Measurements from ENCODE around the gene CFAP251.
"Not testable (repeated sequence)": the region's sequence is repeated elsewhere in the genome, so short reads cannot be mapped to it uniquely, and the experiment has no call there.

The CFAP251 gene

DNA sequence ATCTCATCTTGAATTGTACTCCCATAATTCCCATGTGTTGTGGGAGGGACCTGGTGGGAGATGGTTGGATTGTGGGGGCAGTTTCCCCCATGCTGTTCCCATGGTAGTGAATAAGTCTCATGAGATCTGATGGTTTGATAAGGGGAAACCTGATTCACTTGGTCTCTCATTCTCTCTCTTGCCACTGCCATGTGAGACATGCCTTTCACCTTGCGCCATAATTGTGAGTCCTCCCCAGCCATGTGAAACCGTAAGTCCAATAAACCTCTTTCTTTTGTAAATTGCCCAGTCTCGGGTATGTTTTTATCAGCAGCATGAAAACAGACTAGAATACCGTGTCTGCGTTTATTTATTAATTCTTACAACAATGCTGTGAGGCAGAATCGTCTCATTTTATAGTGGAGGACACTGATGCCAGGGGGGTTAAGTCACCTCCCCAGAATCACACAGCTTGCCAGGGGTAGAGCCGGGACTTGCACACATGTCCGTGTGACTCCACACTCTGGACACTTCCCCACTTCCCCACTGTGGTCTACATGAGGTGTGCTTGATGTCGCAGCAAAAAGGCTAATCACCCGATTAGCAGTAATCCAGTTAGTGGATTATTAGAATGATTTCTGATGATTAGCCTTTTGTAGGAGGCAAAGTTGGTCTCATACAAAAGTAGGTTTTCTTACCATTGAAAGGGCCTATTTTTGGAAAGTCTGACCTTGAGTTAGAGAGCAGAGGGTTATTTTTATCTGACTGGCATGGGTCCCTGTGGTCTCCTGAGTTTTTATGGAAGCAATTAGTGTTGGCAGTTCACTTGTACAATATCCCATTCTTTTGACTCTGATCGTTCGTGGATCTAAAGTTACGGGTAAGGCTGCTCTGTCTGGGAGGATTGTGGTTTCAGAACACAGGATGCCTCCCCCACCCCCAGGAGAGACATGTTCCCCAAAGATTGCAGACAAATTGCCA, 55.9 kb downstream of the CFAP251 start:
- H3K4me3 ChIP-seq (ENCODE audit: low read length): no peak overlapping the region
- no peak for DNase-seq (ENCODE audit: low read depth, low spot score)
- H3K27ac ChIP-seq (ENCODE audit: low read length): no peak overlapping the region
- no peaks in the 10 kb centered on the region for H3K36me3 ChIP-seq (ENCODE audit: control insufficient read depth, insufficient read depth, low read length)
- no peaks in the 10 kb centered on the region for H3K4me1 ChIP-seq (ENCODE audit: control insufficient read depth, insufficient read depth, low read length)
- whole genome bisulfite sequencing (ENCODE audit: insufficient coverage, insufficient read length): no CpG with 5 or more reads among the region's 13 CpGs
- no peaks in the 10 kb centered on the region for H3K9me3 ChIP-seq (ENCODE audit: control insufficient read depth, insufficient read depth, low read length)
- no peaks in the 10 kb centered on the region for H3K27me3 ChIP-seq (ENCODE audit: control insufficient read depth, insufficient read depth, low read length)

GRCh38 chr12:121975021-121975420, 56.6 kb downstream of the CFAP251 start:
- no CpG with 5 or more reads among the region's 6 CpGs for WGBS (ENCODE audit: insufficient coverage, insufficient read length)
- no peaks in the 10 kb centered on the region for H3K9me3 ChIP-seq (ENCODE audit: control insufficient read depth, insufficient read depth, low read length)
- H3K4me1 ChIP-seq (ENCODE audit: control insufficient read depth, insufficient read depth, low read length): no peaks in the 10 kb centered on the region
- H3K36me3 ChIP-seq (ENCODE audit: control insufficient read depth, insufficient read depth, low read length): no peaks in the 10 kb centered on the region
- no peak overlapping the region for H3K27ac ChIP-seq (ENCODE audit: low read length)
- DNase-seq (ENCODE audit: low read depth, low spot score): no peak
- H3K4me3 ChIP-seq (ENCODE audit: low read length): no peak overlapping the region
- H3K27me3 ChIP-seq (ENCODE audit: control insufficient read depth, insufficient read depth, low read length): no peaks in the 10 kb centered on the region

- Histone ChIP-seq H3K4me1 (ENCODE audit: control insufficient read depth, insufficient read depth, low read length) (no peaks in the 10 kb centered on the region; the same call in 1 of the 2 replicates), H3K4me3 (ENCODE audit: low read length) (no peak overlapping the region), H3K27me3 (ENCODE audit: control insufficient read depth, insufficient read depth, low read length) (no peaks in the 10 kb centered on the region), H3K9me3 (ENCODE audit: control insufficient read depth, insufficient read depth, low read length) (no peaks in the 10 kb centered on the region), H3K27ac (ENCODE audit: low read length) (no peak overlapping the region), H3K36me3 (ENCODE audit: control insufficient read depth, insufficient read depth, low read length) (no peaks in the 10 kb centered on the region)
- DNase-seq (ENCODE audit: low read depth, low spot score): no peak
- no CpG with 5 or more reads among the region's 5 CpGs for WGBS (ENCODE audit: insufficient coverage, insufficient read length)
Measured at GRCh38 chr12:121976950-121977349, 58.6 kb downstream of the CFAP251 start.

DNA sequence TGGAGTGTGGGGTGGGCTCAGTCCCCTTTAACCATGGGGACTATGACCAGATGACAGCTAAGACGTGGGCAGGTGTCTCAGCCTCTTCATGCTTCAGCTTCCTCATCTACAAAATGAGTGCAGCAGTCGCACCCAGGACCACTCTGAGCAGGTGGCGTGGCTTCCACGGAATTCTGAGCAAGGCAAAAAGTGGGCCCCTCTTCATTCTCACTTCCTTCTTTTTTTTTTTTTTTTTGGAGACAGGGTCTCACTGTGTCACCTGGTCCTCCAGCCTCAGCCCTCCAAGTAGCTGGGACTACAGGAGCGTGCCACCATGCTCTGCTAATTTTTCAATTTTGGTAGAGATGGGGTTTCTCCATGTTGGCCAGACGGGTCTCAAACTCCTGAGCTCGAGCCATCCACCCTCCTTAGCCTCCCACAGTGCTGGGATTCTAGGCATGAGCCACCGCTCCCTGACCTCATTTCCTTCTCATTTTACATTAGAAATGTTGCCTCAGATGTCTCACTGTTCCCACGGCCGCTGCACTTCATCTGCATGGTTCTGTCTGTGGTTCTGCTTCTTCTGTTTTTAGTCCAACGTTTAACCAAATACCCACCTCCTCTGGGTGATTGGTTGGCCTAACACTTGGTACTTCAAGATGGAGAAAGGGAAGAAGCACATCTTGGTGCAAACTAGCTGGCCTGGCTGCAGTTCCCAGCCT, 61.9 kb downstream of the CFAP251 start:
- no peak for DNase-seq (ENCODE audit: low read depth, low spot score)
- Histone ChIP-seq H3K27ac (ENCODE audit: low read length) (no peak overlapping the region), H3K4me1 (ENCODE audit: control insufficient read depth, insufficient read depth, low read length) (no peaks in the 10 kb centered on the region; the same call in 1 of the 2 replicates), H3K9me3 (ENCODE audit: control insufficient read depth, insufficient read depth, low read length) (no peaks in the 10 kb centered on the region), H3K36me3 (ENCODE audit: control insufficient read depth, insufficient read depth, low read length) (no peaks in the 10 kb centered on the region), H3K4me3 (ENCODE audit: low read length) (no peak overlapping the region), H3K27me3 (ENCODE audit: control insufficient read depth, insufficient read depth, low read length) (no peaks in the 10 kb centered on the region)
- WGBS (ENCODE audit: insufficient coverage, insufficient read length): no CpG with 5 or more reads among the region's 11 CpGs

DNA sequence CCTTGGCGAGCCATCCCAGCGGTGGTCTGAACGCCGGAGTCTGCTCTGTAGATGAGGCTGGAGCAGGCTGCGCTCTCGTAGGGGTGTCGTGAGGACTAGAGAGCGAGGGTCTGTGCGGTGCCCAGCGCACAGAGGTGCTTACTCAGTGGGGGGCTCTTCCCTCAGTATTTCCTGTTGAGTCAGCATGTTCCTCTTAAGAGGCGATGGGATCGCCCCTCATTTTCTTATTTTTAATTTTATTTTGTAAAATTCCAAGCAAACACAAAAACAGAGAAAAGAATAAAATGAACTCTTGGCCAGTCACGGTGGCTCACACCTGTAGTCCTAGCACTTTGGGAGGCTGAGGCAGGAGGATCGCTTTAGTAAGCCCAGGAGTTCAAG, 62.5 kb downstream of the CFAP251 start:
- no peaks in the 10 kb centered on the region for H3K27me3 ChIP-seq (ENCODE audit: control insufficient read depth, insufficient read depth, low read length)
- H3K4me1 ChIP-seq (ENCODE audit: control insufficient read depth, insufficient read depth, low read length): no peaks in the 10 kb centered on the region; the same call in 1 of the 2 replicates

DNA sequence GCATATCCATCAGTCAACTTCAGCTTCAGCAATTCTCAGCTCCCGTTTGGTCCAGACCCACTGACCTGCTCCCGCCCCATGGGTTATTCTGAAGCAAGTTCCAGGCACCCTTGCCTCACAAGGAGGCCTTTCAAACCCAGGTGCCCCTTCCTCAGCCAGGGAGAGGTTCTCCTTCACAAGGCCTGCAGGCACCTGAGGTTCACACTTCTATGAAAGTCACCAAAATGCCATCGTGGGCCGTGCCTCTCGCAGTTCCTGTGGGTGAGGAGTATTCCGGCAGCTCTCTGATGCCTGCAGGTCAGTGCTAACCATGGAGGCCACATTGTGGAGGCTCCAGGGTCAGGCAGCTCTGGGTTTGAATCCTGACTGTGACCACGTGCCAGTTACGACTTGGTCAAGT, 63.1 kb downstream of the CFAP251 start:
- Histone ChIP-seq H3K27me3 (ENCODE audit: control insufficient read depth, insufficient read depth, low read length) (no peaks in the 10 kb centered on the region), H3K27ac (ENCODE audit: low read length) (no peak overlapping the region), H3K36me3 (ENCODE audit: control insufficient read depth, insufficient read depth, low read length) (no peaks in the 10 kb centered on the region), H3K9me3 (ENCODE audit: control insufficient read depth, insufficient read depth, low read length) (no peaks in the 10 kb centered on the region), H3K4me1 (ENCODE audit: control insufficient read depth, insufficient read depth, low read length) (no peaks in the 10 kb centered on the region; the same call in 1 of the 2 replicates), H3K4me3 (ENCODE audit: low read length) (no peak overlapping the region)
- no CpG with 5 or more reads among the region's 8 CpGs for WGBS (ENCODE audit: insufficient coverage, insufficient read length)
- DNase-seq (ENCODE audit: low read depth, low spot score): no peak

More for the DNA sequence above, 62.5 kb downstream of the CFAP251 start:
- Histone ChIP-seq H3K9me3 (ENCODE audit: control insufficient read depth, insufficient read depth, low read length) (no peaks in the 10 kb centered on the region), H3K27ac (ENCODE audit: low read length) (no peak overlapping the region), H3K4me3 (ENCODE audit: low read length) (no peak overlapping the region), H3K36me3 (ENCODE audit: control insufficient read depth, insufficient read depth, low read length) (no peaks in the 10 kb centered on the region)
- WGBS (ENCODE audit: insufficient coverage, insufficient read length): no CpG with 5 or more reads among the region's 14 CpGs
- DNase-seq (ENCODE audit: low read depth, low spot score): no peak

DNA sequence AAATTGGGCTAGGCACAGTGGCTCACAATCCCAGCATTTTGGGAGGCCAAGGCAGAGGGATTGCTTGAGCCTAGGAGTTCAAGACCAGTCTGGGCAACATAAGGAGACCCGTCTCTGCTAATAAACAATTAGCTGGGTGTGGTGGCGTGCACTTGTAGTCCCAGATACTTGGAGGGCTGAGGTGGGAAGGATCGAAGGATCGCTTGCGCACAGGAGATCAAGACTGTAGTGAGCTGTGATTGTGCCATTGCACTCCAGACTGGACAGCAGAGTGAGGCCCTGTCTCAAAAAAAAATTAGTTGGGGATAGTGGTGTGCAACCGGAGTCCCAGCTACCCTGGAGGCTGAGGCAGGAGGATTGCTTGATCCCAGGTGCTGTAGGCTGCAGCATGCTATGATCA, 64.6 kb downstream of the CFAP251 start:
- WGBS (ENCODE audit: insufficient coverage, insufficient read length): no CpG with 5 or more reads among the region's 6 CpGs
- DNase-seq (ENCODE audit: low read depth, low spot score): no peak
- Histone ChIP-seq H3K4me1 (ENCODE audit: control insufficient read depth, insufficient read depth, low read length) (no peaks in the 10 kb centered on the region; the same call in 1 of the 2 replicates), H3K4me3 (ENCODE audit: low read length) (no peak overlapping the region), H3K27me3 (ENCODE audit: control insufficient read depth, insufficient read depth, low read length) (no peaks in the 10 kb centered on the region), H3K9me3 (ENCODE audit: control insufficient read depth, insufficient read depth, low read length) (no peaks in the 10 kb centered on the region), H3K36me3 (ENCODE audit: control insufficient read depth, insufficient read depth, low read length) (no peaks in the 10 kb centered on the region), H3K27ac (ENCODE audit: low read length) (no peak overlapping the region)

GRCh38 chr12:121983536-121984210, 65.3 kb downstream of the CFAP251 start:
- Histone ChIP-seq H3K4me1 (ENCODE audit: control insufficient read depth, insufficient read depth, low read length) (no peaks in the 10 kb centered on the region; the same call in 1 of the 2 replicates), H3K27ac (ENCODE audit: low read length) (no peak overlapping the region), H3K9me3 (ENCODE audit: control insufficient read depth, insufficient read depth, low read length) (no peaks in the 10 kb centered on the region), H3K4me3 (ENCODE audit: low read length) (no peak overlapping the region), H3K36me3 (ENCODE audit: control insufficient read depth, insufficient read depth, low read length) (no peaks in the 10 kb centered on the region), H3K27me3 (ENCODE audit: control insufficient read depth, insufficient read depth, low read length) (no peaks in the 10 kb centered on the region)
- WGBS (ENCODE audit: insufficient coverage, insufficient read length): no CpG with 5 or more reads among the region's 13 CpGs
- DNase-seq (ENCODE audit: low read depth, low spot score): no peak

GRCh38 chr12:121986489-121987245, 68.3 kb downstream of the CFAP251 start:
- no CpG with 5 or more reads among the region's 14 CpGs for WGBS (ENCODE audit: insufficient coverage, insufficient read length)
- Histone ChIP-seq H3K27ac (ENCODE audit: low read length) (no peak overlapping the region), H3K36me3 (ENCODE audit: control insufficient read depth, insufficient read depth, low read length) (no peaks in the 10 kb centered on the region), H3K4me1 (ENCODE audit: control insufficient read depth, insufficient read depth, low read length) (no peaks in the 10 kb centered on the region), H3K27me3 (ENCODE audit: control insufficient read depth, insufficient read depth, low read length) (no peaks in the 10 kb centered on the region), H3K4me3 (ENCODE audit: low read length) (no peak overlapping the region), H3K9me3 (ENCODE audit: control insufficient read depth, insufficient read depth, low read length) (no peaks in the 10 kb centered on the region)
- no peak for DNase-seq (ENCODE audit: low read depth, low spot score)

GRCh38 chr12:121988519-121988918, 70.1 kb downstream of the CFAP251 start:
- H3K4me1 ChIP-seq (ENCODE audit: control insufficient read depth, insufficient read depth, low read length): not testable (repeated sequence)

More at GRCh38 chr12:121988519-121988918, 70.1 kb downstream of the CFAP251 start:
- no CpG with 5 or more reads among the region's 10 CpGs for WGBS (ENCODE audit: insufficient coverage, insufficient read length)
- H3K27ac ChIP-seq (ENCODE audit: low read length); H3K36me3 ChIP-seq (ENCODE audit: control insufficient read depth, insufficient read depth, low read length); H3K4me3 ChIP-seq (ENCODE audit: low read length); H3K27me3 ChIP-seq (ENCODE audit: control insufficient read depth, insufficient read depth, low read length); H3K9me3 ChIP-seq (ENCODE audit: control insufficient read depth, insufficient read depth, low read length); DNase-seq (ENCODE audit: low read depth, low spot score): not testable (repeated sequence)
